Neural cell (in vitro differentiated cells): ENCODE results near the gene FBLN5.

ENCODE experiments used
- CTCF ChIP-seq: fragments of 450-650 bp; IDR thresholded peaks from 2 replicates; pipeline ENCODE4 v1.5.1; 2014; ENCODE audit warnings: antibody characterized with exemption, mild to moderate bottlenecking, moderate library complexity; ENCODE audit not compliant: poor library complexity, severe bottlenecking
- EP300 ChIP-seq: fragments of 450-650 bp; conservative IDR thresholded peaks from 2 replicates; pipeline ENCODE4 v1.6.1; 2014; ENCODE audit warnings: antibody characterized with exemption, mild to moderate bottlenecking, moderate library complexity; ENCODE audit not compliant: poor library complexity, severe bottlenecking
- EZH2 ChIP-seq: fragments of 200-600, 300-800 bp; shearing (Covaris generic), sonication (generic); IDR thresholded peaks from 2 replicates; pipeline ENCODE4 v1.6.1; 2014; ENCODE audit warnings: antibody characterized with exemption, low read length, borderline replicate concordance, mild to moderate bottlenecking; ENCODE audit not compliant: insufficient read depth, poor library complexity, severe bottlenecking
- MXI1 ChIP-seq: fragments of 450-650 bp; conservative IDR thresholded peaks from 2 replicates; pipeline ENCODE4 v1.6.1; 2014; ENCODE audit warnings: antibody characterized with exemption, mild to moderate bottlenecking; ENCODE audit not compliant: poor library complexity, severe bottlenecking
- POLR2AphosphoS5 ChIP-seq: IDR thresholded peaks from 2 replicates; pipeline ENCODE4 v1.6.1; 2012
- SMC3 ChIP-seq: fragments of 450-650 bp; conservative IDR thresholded peaks from 2 replicates; pipeline ENCODE4 v1.6.1; 2014; ENCODE audit warnings: antibody characterized with exemption, mild to moderate bottlenecking, moderate library complexity; ENCODE audit not compliant: poor library complexity
- TAF1 ChIP-seq: IDR thresholded peaks from 2 replicates; pipeline ENCODE4 v1.6.1; 2012; ENCODE audit warnings: low read depth
- TF ChIP-seq, protein P1 (sequence below): IDR thresholded peaks from 2 replicates; pipeline ENCODE4 v1.6.1; 2012; ENCODE audit warnings: borderline replicate concordance

DNA sequence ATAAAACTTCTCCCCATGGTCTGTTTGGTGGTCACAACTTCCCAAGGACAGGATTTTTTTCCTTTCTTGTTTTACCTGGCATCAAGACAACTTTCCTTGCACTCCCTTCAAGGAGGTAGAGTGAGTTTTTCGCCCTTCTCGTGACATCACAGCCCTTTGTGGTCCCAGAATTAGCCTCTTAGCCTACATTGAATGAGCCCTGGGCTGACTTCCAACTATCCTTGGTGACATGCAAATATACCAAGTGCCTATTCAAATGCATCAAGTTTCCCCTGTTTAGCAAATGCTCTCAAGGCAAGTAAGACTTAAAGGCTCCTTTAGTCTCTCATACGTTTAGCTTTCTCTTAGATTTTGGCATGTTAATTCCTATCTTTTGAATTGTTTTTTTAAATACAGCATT is 116.7 kb downstream of the FBLN5 start:
- TF ChIP-seq, protein P1, sequence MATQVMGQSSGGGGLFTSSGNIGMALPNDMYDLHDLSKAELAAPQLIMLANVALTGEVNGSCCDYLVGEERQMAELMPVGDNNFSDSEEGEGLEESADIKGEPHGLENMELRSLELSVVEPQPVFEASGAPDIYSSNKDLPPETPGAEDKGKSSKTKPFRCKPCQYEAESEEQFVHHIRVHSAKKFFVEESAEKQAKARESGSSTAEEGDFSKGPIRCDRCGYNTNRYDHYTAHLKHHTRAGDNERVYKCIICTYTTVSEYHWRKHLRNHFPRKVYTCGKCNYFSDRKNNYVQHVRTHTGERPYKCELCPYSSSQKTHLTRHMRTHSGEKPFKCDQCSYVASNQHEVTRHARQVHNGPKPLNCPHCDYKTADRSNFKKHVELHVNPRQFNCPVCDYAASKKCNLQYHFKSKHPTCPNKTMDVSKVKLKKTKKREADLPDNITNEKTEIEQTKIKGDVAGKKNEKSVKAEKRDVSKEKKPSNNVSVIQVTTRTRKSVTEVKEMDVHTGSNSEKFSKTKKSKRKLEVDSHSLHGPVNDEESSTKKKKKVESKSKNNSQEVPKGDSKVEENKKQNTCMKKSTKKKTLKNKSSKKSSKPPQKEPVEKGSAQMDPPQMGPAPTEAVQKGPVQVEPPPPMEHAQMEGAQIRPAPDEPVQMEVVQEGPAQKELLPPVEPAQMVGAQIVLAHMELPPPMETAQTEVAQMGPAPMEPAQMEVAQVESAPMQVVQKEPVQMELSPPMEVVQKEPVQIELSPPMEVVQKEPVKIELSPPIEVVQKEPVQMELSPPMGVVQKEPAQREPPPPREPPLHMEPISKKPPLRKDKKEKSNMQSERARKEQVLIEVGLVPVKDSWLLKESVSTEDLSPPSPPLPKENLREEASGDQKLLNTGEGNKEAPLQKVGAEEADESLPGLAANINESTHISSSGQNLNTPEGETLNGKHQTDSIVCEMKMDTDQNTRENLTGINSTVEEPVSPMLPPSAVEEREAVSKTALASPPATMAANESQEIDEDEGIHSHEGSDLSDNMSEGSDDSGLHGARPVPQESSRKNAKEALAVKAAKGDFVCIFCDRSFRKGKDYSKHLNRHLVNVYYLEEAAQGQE: no peak
- TF ChIP-seq TAF1 (no peak), CTCF (no peak), POLR2AphosphoS5 (no peak), SMC3 (no peak), EP300 (no peak), EZH2 (no peak), MXI1 (no peak)
